GM19467 (cell line): Measurements from ENCODE around the gene LHFPL2.
A peak's percentile ranks its signal among the peaks of the same experiment; 100 is the strongest.

Experiments
- ATAC-seq: cut with Tn5 transposase; IDR thresholded peaks from one replicate; pipeline ENCODE4 v1.9.1; 2021; ENCODE audit warnings: mild to moderate bottlenecking, moderate library complexity; ENCODE audit not compliant: unreplicated experiment

LHFPL2 gene

DNA sequence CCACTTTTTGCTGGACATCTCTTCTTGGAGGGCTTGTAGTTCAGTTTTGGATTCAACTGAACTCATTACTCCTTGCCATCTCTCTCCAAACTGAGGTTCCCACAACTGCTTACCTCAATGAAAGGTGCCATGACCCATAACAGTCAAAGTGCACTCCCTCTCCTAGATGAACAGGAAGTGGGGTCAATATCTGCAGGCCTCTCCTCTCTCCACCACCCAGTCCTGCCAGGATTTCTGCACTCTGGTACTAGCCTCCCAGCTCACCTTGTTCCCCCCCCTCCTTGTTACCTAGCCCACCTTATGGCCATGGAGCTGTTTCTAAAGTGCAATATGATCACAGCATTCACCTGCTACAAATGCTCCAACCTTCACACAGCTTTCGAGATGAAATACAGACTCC, 5.9 kb downstream of the LHFPL2 start:
- no peak for ATAC-seq

DNA sequence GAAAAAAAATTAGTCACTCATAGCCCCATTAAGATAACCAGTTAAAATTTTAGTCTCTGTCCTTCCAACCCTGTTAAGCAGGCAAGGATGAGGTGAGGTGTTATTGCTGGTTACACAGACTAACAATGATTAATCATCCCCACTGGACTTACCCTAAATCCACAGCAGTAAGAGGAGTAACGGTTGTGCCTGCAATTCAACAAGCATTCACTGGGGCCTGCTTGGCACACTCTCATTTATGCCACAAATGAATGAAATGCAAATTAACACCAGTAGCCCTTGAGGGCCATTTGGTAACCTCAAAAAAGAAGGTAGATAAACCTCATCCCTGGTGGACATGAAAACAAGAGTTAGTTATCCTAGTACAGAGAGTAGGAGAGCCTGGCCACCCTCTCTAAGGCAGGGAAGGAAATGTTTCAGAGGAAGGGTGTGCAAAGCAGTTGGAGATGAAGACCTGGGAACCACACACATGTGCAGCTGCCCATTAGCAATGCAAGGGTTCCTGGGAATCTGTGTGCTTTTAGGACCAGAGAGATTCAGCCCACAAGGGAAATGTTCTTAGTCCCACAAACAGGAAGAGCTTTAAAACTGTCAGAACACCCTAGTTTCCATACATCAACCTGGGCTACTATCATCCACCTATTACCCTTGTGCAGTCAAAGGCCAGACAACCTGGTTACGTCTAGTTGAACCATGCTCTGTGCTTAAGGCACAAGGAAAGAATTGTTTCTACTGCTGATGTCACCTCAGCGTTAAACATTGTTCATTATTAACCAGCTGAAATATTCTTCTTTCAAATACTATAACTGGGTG, 7.7 kb downstream of the LHFPL2 start:
- ATAC-seq, result peak; percentile 54

DNA sequence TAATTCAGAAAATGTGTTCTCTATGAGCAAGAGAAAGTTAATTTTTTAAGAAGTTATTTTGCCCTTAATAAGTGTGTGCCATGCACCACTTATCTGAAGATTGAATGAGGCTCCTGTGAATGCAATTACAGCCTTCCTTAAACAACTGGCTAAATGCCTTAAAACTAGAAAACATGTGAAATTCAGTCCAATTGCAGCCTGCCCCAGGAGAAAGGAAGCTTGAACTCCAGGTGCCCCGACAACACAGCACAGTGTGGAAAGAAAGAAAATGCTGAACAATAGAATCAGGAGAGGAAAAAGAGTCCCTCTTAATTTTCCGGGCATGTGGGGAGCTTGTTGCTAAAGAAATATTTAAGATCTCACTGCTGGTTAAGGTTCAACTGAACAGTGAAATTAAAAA, 8.8 kb downstream of the LHFPL2 start:
- ATAC-seq, result no peak

DNA sequence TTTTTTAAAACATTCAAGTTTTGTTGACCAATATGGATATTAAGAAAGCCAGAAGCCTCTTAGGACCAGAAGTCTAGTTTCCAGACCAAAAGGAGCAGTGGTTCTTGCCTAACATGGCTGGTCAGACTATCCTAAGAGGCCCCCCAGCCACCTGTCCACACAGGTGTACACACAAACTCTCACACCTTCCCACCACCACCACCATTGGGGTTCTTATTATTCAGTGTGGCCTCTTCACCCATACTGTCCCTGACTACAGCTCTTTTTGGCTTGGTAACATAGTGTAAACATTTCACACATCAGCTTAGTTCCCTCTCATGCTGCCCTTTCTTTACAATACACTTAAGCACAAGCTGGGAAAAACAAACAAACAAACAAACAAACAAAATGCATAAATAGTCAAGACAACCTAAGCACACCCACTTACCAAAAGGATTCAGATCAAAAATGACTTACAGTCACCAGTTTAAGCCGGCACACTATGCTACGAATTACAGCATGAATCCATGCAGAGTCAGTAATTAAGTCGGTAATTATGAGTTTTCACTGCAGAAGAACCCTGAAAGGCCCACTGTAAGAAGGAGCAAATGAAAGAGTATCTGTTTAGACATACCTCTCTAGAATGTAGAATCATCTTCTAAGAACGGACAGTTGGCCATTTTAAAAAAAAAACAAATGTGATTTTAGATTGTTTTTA, 9.5 kb downstream of the LHFPL2 start:
- no peak for ATAC-seq

DNA sequence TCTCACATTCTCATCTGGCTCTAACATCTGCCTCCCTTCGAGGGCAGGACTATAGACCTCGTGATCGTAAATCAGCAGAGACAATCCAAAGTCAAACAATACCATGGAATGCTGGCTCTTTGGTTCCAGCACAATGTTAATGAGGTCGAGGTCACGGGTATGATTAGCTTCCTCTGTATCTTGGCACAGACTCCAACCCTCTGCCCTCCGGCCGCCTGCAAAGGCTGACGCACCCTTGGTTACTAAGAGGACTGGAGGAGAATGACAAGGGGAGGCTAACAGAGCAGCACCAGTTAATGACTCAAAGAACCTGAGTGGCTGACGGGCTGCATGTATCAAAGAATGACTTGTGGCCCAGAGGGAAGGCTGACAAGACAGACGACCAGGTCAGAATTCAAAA, 10.1 kb downstream of the LHFPL2 start:
- no peak for ATAC-seq

DNA sequence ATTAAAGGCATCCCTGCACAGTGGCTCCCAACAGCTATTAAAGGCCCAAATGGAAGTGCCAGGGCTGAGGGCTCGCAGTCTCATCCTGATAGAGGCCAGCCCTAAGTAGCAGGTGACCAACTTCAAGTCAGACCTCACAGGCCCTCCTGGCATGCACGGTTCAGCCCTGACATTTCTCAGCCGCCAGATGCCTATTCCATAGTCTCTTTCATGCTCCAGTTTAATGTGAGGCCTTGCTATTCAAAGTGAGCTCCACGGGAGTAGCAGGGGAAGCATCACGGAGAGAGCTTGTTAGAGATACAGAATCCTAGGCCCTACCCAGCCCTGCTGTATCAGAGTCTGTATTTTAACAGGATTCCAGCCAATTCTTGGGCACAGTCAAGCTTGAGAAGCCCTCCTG, 11.1 kb downstream of the LHFPL2 start:
- no peak for ATAC-seq

DNA sequence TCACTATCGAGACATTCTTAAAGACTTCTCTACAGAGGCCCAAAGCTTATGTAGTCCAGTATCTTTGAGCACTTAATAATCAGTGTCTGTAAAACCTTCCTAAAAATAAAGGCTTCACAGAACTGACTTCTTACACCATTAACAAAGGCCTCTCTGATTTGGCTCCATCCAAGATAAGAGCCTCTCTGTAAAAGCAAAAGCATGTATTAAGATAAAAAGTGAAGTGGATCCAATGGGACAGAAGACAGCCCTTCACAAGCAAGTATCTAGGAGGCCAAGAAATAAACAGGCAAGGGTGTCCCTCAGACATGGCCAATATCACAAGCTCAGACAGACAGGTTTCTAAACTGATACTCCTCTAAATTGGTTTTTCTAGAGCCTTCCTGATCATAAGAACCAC, 11.9 kb downstream of the LHFPL2 start:
- no peak for ATAC-seq

DNA sequence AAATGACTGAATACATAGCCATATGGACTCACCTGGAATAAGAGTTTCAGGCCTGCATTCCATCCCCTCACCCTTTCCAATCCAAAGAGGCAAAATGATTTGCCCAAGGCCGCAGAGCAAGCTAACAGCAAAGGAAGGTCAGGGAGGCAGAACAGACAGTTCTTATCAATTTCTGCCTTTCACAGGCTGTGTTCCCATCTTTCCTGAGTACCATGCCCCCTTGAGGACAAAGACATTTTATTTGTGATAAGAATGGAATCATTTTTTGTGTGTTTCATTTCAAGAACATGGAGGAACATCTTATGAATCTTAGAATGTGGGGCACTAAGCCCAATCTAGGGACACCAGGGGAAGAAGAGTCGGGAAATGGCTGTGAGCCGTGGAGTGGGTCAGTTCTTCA, 13.9 kb downstream of the LHFPL2 start:
- no peak for ATAC-seq

DNA sequence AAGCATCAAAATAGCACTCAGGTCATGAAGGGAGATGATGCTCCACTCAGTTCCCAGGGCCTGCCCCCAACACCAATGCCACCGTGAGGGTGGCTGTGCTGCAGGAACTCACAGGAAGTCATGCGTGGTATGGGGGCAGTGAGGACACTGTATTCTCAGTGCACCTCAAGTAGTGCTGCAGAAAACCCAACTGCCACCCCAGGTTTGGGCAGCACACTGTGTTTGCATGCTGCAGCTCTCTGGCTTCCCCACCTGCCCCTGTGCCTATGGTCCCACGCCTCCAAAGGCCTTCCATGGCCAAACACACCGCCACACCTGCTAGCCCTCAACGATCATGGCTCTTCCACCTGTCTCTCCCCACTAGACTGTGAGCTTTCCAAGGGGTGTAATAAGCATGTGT, 14.3 kb downstream of the LHFPL2 start:
- ATAC-seq, result no peak

DNA sequence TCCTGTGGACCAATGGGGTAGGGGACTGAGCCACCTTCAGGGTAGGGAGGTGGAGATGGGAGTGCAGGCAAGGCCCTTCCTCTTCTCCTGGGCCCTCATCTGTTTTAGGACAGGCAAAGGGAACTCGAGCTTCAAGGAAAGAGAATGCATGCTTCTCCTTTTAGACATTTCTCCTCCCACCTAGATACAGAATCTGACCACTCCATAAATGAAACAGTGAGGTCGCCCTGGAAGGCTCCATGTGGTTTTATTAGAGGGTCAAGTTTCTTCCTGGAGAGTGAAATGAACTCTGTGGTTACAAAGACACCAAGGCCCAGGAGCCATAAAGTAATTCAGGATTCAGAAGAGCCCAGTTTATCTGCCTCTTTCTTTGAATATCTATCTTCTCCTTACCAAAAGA, 14.9 kb downstream of the LHFPL2 start:
- no peak for ATAC-seq

DNA sequence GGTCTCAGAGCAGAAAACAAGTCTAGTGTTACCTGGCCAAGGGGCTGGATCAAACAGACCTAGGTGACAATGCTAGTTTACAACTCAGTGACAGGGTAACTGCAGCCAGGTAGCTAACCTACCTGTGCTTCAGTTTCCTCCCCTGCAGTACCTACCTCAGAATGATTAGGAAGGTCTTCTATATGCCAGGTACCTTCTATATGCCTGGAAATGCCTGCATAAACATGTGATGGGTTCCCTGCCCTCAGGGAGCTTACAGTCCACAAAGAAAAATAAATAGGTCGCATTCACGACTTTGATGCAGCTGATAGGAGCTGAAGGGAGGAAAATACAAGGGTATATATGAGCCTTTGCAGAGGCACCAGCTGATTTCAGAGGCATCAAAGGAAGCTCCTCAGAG, 16.1 kb downstream of the LHFPL2 start:
- ATAC-seq, result no peak

DNA sequence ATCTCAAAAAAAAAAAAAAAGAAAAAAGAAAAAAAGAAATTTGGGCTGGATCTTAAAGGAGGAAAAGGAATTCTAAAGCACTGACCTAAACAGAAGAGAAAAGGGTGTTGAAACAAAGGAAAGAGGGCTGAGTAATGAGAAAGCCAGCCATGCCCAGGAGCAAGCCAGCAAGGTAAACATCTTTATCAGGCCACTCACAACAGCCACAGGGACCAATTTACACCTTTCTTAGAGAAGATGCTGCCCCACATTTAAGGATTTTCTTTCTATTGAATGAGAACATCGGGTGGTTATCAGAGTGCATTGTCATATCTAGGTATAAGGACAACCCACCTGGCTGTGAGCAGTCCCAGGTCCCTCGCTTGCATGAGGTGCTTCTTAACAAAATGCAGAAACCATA, 16.6 kb downstream of the LHFPL2 start:
- no peak for ATAC-seq

DNA sequence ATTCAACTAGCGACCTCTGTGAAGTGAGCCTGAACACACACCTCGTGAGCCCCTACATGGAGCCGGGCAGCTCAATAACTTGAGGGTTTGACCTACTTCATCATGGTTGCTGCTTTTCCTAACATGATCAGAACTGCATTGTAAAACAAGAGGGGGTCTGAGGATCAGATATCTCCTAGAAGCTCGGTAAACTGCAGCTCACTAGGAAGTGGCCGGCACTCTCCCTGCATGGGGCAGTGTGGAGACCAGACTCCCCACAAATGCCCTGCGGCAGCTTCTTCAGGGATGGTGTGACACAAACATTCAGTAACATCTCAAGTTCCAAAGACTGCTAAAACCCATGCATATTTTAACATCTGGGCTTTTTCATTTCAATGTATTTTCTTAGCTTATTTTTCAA, 18.5 kb downstream of the LHFPL2 start:
- no peak for ATAC-seq

DNA sequence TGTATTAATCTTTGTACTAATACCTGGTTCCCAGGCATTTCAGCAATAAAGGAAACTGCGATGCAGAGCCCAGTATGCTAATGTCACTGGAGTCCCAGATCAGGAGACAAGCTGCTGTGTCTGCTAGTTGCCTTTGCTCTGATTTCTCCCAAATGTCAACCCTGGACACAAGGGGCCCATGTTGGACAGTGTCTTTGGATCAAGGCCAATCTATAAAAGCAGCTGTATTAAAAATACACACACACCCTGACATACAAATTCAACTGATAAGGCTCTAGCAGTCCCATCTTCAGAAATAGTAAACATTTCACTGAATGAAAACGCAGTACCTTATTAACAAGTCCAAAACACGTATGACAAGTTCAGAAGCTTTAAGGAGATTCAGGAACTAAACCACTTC, 18.9 kb downstream of the LHFPL2 start:
- ATAC-seq, result no peak

DNA sequence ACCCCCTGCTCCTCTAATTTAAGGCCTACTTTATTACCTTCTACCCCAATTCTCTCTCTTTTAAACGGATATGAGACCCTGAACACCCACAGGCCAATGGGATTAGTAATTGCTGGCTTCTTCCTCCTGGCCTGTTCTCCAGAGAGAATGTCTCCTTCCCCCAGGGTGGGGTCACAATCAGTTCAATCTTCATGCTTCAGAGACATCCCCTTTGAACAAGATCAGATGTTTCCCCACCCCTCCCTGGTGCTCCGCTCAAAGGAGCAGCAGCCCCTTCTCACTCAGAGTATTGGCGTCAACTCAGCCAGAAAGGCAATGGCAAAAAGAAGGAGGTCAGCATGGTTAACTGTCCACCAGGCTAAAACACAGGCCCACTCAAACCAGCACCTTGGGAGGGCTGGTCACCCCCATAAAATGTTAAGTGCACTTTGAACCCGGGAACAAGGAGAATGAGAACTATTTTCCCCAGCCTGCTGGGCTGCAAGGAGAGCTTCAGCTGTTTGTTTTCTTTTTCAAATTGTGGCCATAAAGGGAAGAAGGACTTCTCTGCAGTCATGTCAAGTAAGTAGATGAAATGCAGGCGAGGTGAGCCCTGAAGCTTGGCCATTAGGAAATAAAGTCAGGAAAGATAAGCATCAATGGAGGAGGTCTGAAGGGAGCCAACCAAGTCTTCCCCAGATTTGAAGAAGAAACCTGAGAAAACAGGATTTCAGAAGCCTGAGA, 20.1 kb downstream of the LHFPL2 start:
- no peak for ATAC-seq

DNA sequence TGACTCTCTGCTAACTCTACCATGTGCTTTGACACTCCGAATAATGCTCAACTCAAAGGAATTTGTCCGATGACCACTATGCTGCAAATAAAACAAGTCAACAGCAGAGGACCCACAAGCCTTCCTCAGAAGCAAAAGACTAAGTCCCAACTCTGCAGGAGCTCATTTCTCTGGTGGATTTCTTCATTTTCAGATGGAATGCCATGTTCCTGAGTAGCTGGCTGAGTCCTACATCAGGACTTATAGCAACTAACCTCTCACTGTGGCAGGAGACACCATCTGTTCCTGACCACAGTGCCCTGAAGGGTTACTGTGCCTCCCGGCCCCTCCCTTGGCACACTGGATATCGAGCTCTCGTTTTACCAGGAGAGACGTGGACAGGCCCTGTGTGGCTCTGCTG, 20.8 kb downstream of the LHFPL2 start:
- no peak for ATAC-seq

DNA sequence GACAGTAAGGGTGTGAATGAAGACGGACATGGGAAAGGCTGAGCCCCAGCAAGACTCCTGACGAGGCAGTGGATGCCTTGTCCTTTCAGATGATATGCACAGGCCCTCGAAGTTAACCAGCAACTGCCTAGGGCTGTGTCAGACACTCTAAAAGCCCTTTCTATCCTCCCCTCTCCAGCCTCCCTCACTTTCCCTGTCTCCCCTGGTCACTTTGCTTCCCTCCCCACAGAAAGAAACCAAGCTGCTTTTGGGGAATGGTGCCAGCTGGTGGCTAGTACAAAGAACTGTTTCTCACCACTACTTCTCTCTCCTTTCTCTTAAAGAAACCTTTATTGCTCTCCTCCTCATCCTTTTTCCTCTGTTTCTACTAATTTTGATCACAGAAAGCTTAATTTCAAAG, 21.4 kb downstream of the LHFPL2 start:
- no peak for ATAC-seq

DNA sequence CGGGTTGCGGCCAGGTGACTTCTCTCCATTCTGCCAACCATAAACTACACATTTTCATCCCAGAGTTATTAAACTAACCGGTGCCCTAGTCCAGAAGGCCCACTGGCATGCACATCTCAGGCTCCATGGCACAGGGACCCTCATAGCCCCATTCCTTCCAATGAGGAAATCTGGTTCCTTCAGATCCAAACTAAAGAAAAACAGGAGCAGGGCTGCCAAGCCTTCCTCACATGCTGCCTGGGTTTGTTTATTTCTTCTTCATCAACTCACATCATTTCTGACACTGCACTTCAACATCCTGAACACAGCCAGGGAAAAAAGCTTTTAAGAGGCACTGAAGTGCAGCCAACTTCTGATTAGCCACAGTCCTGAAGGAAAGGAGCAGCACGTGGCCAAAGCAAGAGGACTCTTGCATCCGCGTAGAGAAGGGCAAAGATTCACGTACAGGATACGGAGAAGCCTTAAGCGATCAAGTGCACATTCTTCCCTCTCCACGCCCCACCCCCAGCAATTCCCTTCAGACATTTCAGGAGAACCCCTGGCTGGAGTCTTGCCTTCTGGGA, 22.5 kb downstream of the LHFPL2 start:
- no peak for ATAC-seq

DNA sequence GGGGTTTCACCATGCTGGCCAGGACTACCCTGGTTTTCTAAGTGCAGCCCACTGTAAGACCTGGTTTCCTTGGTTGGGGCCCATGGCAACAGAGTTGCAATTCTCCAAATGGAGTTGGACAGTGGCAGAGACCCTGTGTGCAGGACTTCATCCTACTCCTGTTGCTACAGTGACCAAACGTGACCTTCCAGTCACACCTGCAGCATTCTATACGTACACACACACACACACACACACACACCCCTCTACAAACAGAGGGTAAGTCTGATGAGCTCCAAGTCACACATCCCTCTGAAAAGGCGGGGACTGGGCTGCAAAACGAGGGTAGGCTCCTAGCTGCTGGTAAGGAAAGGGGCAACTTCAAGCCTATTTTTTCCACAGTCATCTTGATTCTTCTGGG, 23.6 kb downstream of the LHFPL2 start:
- no peak for ATAC-seq

DNA sequence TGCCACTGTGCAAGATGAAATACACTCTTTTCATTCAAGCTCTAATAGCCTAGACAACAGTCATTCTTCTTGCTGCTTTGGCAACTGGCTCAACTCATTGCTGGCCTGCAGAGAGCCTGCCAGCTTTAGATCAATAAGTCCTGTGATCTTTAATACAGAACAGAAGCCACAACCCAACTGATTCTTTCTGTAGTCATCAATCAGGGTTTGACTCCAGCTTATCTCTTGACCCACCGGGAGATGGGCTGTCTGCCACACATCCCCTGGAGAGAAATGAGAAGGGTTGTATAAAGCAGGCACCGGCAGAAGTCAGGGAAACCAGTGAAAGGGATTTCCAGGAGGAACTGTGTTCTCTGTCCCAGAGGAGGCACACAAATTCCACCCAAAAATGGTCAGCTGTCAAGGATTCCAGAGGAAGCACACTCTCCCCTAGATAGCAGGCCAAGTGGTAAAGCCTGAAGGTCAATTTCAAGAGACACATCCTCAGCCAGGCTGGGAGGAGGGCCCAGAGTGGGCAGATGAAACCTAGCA, 24.5 kb downstream of the LHFPL2 start:
- no peak for ATAC-seq

DNA sequence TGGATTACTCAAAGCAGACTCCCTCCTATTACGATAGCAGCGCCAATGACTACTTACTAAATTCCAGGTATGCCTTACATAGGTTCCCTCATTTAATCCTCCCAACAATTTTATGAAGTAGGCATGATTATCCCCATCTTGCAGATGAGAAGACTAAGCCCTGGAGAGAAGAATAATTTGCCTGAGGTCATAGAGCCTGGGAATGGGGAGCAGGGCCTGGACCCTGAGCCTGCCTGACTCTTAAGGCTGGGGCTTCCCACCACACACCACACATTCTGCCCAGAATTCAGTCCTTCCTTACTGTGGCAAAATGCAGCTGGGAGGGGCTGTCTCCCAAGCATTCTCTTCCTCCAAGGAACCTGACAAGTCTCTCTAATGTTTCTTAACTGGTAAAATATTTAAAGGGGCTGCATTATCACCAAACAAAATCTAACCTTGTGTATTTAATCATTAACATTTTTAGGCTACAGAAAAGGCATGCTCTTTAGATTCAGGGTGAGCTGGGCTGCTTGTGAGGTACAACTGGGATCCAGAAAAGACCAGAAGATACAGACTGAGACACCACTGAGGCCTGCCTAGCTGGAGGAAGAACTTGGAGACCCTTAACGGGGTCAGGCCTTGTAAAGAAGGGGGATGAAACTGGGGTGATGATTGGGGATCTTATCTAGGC, 26.1 kb downstream of the LHFPL2 start:
- no peak for ATAC-seq
